Peyer's patch (tissue), 4 donors: ENCODE measurements around the gene MACROD2. TPM values are rescaled to one million over a fixed set of nuclear protein-coding genes. Genes with fewer than 3 reads are reported as not detected.

Source experiments
- DNase-seq, 3 donors: peaks; one replicate each; pipeline ENCODE4 v3.0.0-alpha.2; 2017 to 2019
- H3K27ac ChIP-seq, 4 donors: fragments of 200-600 bp; sonication (generic); one replicate each; pipeline ENCODE4 v1.5.1; 2016 to 2019
- H3K27me3 ChIP-seq, 2 donors: fragments of 200-600 bp; sonication (generic); one replicate each; pipeline ENCODE4 v1.5.1; 2019
- H3K36me3 ChIP-seq, 3 donors: fragments of 200-600 bp; sonication (generic); one replicate each; pipeline ENCODE4 v1.5.1; 2016 to 2019
- H3K4me1 ChIP-seq, 4 donors: fragments of 200-600 bp; sonication (generic); one replicate each; pipeline ENCODE4 v1.5.1; 2016 to 2019
- H3K4me3 ChIP-seq, 4 donors: fragments of 200-600 bp; sonication (generic); 1 replicate in 3 of 4; 2 replicates in 1 of 4; pipeline ENCODE4 v1.5.1; 2016 to 2019; ENCODE audit warnings: mild to moderate bottlenecking in 1 of 4
- H3K9me3 ChIP-seq, 4 donors: fragments of 200-600 bp; sonication (generic); one replicate each; pipeline ENCODE4 v1.5.1; 2016 to 2019; ENCODE audit warnings: mild to moderate bottlenecking in 1 of 4
- POLR2A ChIP-seq, 2 donors: fragments of 450-650 bp; IDR thresholded peaks; one replicate each; pipeline ENCODE4 v1.5.1; 2017; ENCODE audit warnings: antibody characterized with exemption in 2 of 2, mild to moderate bottlenecking in 2 of 2, moderate library complexity in 2 of 2
- total RNA-seq, 4 donors: library from RNA; depleted of rRNA; stranded (reverse); fragments of >200 nt; gene quantifications; one replicate each; pipeline ENCODE4 v1.1.0, GENCODE V29; 2016
- TF ChIP-seq, protein P1 (sequence below), 6 experiments: fragments of 450-650 bp in 4 of 6; fragments of 200-600 bp in 2 of 6; sonication (generic) in 1 of 6; IDR thresholded peaks; one replicate each; pipeline ENCODE4 v1.5.1; 2017 to 2019; ENCODE audit warnings: antibody characterized with exemption in 6 of 6, mild to moderate bottlenecking in 3 of 6, moderate library complexity in 1 of 6

MACROD2 gene
- total RNA-seq, 4 donors from 2014 or later: 2.5 to 10.7 (median 6.5) TPM

DNA sequence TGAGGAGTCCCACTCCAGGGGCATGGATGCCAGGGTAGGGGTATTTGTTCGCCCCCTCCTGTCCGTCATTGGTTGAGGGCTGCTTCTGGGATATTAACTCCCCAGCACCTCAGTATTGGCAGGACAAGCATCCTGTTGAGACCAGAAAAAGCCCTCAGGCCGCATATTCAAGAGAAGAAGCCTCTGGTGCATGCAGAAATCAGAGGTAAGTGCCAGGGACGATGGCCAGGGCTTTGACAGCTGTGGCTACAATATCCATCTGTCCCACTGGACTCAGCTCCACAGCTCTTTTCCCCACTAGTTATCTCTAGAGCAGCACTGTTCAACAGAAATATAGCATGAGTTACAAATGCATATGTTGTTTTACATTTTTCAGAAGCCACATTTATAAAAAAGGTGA lies 1926.6 kb downstream of the MACROD2 start:
- no peaks in the 10 kb centered on the region for H3K9me3 ChIP-seq
- DNase-seq: no peak
- H3K36me3 ChIP-seq: no peaks in the 10 kb centered on the region
- no peak for TF ChIP-seq POLR2A (IDR thresholded peaks at IDR 0.05)
- H3K27me3 ChIP-seq: no peaks in the 10 kb centered on the region
- H3K27ac ChIP-seq: no peak overlapping the region
- H3K4me1 ChIP-seq: no peaks in the 10 kb centered on the region
- H3K4me3 ChIP-seq: no peak overlapping the region

DNA sequence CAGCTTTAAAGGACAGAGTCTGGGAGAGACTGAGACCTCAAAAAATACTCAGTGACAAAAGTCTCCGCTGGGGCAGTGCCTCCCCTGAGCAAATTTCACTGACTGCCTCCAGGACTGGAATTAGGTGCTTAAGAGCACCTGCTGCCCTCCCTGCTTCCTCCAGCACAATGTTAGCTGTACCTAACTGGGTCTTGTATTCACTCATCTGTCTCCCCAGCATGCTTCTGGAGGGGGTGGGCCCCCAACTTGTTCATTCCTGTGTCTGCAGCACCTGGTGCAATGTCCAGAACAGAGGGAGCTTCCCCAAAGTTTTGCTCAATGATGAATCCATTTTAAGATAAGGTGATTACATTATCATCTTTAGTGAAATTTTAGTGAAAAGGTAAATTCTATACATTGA lies 1927.2 kb downstream of the MACROD2 start:
- Histone ChIP-seq H3K36me3 (no peaks in the 10 kb centered on the region), H3K27ac (no peak overlapping the region), H3K27me3 (no peaks in the 10 kb centered on the region), H3K4me3 (no peak overlapping the region), H3K4me1 (no peaks in the 10 kb centered on the region), H3K9me3 (no peaks in the 10 kb centered on the region)
- DNase-seq: no peak
- TF ChIP-seq POLR2A (IDR thresholded peaks at IDR 0.05): no peak
- TF ChIP-seq, protein P1, sequence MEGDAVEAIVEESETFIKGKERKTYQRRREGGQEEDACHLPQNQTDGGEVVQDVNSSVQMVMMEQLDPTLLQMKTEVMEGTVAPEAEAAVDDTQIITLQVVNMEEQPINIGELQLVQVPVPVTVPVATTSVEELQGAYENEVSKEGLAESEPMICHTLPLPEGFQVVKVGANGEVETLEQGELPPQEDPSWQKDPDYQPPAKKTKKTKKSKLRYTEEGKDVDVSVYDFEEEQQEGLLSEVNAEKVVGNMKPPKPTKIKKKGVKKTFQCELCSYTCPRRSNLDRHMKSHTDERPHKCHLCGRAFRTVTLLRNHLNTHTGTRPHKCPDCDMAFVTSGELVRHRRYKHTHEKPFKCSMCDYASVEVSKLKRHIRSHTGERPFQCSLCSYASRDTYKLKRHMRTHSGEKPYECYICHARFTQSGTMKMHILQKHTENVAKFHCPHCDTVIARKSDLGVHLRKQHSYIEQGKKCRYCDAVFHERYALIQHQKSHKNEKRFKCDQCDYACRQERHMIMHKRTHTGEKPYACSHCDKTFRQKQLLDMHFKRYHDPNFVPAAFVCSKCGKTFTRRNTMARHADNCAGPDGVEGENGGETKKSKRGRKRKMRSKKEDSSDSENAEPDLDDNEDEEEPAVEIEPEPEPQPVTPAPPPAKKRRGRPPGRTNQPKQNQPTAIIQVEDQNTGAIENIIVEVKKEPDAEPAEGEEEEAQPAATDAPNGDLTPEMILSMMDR (IDR thresholded peaks at IDR 0.05): no peak

DNA sequence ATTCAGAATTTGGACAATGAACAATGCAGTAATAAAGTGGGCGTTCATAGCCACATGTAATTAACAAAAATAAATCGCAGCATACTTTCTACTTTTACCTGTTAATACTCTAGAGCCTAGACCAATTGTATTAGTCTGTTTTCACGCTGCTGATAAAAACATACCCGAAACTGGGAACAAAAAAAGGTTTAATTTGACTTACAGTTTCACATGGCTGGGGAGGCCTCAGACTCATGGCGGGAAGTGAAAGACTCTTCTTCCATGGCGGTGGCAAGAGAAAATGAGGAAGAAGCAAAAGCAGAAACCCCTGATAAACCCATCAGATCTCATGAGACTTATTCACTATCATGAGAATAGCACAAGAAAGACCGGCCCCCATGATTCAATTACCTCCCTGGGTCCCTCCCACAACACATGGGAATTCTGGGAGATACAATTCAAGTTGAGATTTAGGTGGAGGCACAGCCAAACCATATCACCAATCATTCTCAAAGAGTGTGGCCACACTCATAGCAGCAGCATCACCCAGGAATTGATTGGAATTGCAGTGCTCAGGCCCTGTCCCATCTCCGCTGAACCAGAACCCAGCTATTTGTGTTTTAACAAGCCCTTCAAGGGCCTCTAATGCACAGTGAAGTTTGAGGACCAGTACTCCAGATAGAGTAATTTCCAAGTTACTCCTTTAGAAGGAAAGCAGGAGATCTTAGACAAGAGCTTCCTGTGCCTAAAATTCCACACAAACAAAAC lies 1927.9 kb downstream of the MACROD2 start:
- Histone ChIP-seq H3K9me3 (no peaks in the 10 kb centered on the region), H3K36me3 (no peaks in the 10 kb centered on the region), H3K4me1 (no peaks in the 10 kb centered on the region), H3K27ac (no peak overlapping the region), H3K27me3 (no peaks in the 10 kb centered on the region), H3K4me3 (no peak overlapping the region)
- TF ChIP-seq, protein P1 (IDR thresholded peaks at IDR 0.05): no peak
- TF ChIP-seq POLR2A (IDR thresholded peaks at IDR 0.05): no peak
- peak in 2 of 3 donors; percentile 31 to 48 for DNase-seq

DNA sequence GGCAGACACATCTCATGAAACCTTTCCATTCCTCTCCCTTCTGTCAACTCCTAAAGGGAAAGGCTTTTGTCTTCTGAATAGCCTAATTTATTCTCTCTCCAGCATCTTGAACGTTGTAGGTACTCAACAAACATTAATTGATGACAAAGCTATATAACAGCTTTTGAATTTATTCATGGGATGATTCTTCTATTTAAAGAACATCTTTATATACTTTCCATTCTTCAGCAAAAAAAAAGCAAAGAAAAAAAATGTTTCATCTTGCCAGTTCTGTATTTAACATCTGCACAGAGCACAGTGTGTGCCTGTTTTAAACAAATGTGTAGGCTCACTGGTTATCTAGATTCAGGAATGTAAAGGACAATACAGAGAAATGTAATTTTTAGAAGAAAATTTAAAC lies 1929.2 kb downstream of the MACROD2 start:
- H3K27me3 ChIP-seq: no peaks in the 10 kb centered on the region
- no peaks in the 10 kb centered on the region for H3K36me3 ChIP-seq
- H3K4me1 ChIP-seq: no peaks in the 10 kb centered on the region
- no peak overlapping the region for H3K4me3 ChIP-seq
- H3K27ac ChIP-seq: no peak overlapping the region
- no peaks in the 10 kb centered on the region for H3K9me3 ChIP-seq
- no peak for DNase-seq
- no peak for TF ChIP-seq POLR2A (IDR thresholded peaks at IDR 0.05)
- TF ChIP-seq, protein P1 (IDR thresholded peaks at IDR 0.05): no peak

DNA sequence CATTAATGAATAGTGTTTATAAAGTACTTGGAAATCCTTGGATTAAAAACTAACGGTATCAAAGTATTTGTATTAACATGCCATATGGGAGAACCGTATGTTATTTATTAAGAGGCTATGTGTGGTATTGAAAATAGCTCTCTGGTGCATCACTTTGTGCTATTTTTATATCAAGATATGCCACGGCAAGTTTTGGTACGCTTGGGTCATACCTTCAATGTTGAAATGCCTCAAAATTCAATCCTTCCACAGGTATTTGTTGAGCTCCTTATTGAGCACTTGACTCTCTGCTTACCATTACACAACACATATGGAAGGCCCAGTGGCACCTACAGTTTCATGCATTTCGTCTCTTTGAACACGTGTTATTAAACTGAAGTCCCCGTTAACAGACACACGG lies 1930.1 kb downstream of the MACROD2 start:
- Histone ChIP-seq H3K36me3 (no peaks in the 10 kb centered on the region), H3K27me3 (no peaks in the 10 kb centered on the region), H3K4me1 (no peaks in the 10 kb centered on the region), H3K9me3 (no peaks in the 10 kb centered on the region), H3K4me3 (no peak overlapping the region), H3K27ac (no peak overlapping the region)
- DNase-seq: no peak
- no peak for TF ChIP-seq POLR2A (IDR thresholded peaks at IDR 0.05)
- TF ChIP-seq, protein P1 (IDR thresholded peaks at IDR 0.05): no peak

DNA sequence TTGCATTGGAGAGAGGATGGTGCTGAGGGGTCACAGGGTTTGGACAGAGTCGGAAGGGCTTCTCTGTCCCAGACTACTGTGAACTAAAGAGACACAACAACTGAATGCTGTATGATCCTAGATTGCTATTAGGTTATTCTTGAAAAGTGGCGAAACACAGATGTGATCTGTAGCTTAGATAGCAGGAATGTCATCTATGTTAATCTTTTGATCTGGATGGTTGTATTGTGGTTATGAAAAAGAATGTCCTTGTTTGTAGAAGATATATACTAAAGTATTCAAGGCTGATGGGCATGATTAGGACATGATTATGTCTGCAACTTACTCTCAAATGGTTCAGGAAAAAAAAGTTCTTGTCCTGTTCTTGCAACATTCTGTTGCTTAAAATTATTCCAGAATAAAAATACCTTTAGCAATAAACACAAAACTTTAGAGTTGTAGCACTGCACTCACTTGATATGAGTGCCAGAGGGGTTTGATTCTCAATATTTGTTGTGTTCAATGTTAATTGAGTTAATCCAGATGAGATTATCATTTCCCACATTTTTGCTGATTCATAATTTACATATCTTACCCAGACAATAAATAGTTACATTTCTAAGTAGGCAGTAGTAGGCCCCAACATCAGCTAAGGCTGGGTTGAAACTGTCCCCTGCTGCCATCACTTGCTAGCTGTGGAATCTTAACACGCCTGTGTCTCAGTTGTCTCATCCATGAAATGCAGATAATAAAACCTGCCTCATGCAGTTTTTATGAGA lies 1932.8 kb downstream of the MACROD2 start:
- H3K36me3 ChIP-seq: no peaks in the 10 kb centered on the region
- TF ChIP-seq POLR2A (IDR thresholded peaks at IDR 0.05): no peak
- TF ChIP-seq, protein P1 (IDR thresholded peaks at IDR 0.05): no peak
- no peak overlapping the region for H3K4me3 ChIP-seq
- no peaks in the 10 kb centered on the region for H3K4me1 ChIP-seq
- DNase-seq: no peak
- H3K9me3 ChIP-seq: no peaks in the 10 kb centered on the region
- H3K27me3 ChIP-seq: no peaks in the 10 kb centered on the region
- H3K27ac ChIP-seq: no peak overlapping the region
